HepG2 (cell line): ENCODE results near the gene POLQ. TPM values are rescaled to one million over a fixed set of nuclear protein-coding genes. Genes with fewer than 3 reads are reported as not detected.

Experiments
- HDAC1 ChIP-seq: sonication (generic); formaldehyde crosslinking; IDR thresholded peaks from 2 replicates; pipeline ENCODE4 v1.5.1; 2020; ENCODE audit warnings: mild to moderate bottlenecking, missing genetic modification reagents
- HOXA3 ChIP-seq: sonication (generic); formaldehyde crosslinking; IDR thresholded peaks from 2 replicates; pipeline ENCODE4 v1.5.0; 2020; ENCODE audit warnings: missing genetic modification reagents
- JUND ChIP-seq: sonication (generic); formaldehyde crosslinking; IDR thresholded peaks from 2 replicates; pipeline ENCODE4 v1.8.0; 2022; ENCODE audit warnings: mild to moderate bottlenecking, missing genetic modification reagents
- KMT2B ChIP-seq: IDR thresholded peaks from 2 replicates; pipeline ENCODE4 v1.6.1; 2016; ENCODE audit warnings: missing genetic modification reagents, missing compliant biosample characterization
- SP4 ChIP-seq: sonication (generic); formaldehyde crosslinking; IDR thresholded peaks from 2 replicates; pipeline ENCODE4 v1.8.1; 2023; ENCODE audit warnings: mild to moderate bottlenecking, missing genetic modification reagents
- ZNF263 ChIP-seq: sonication (generic); formaldehyde crosslinking; IDR thresholded peaks from 2 replicates; pipeline ENCODE4 v1.4.0; 2020; ENCODE audit warnings: missing genetic modification reagents
- ZNF749 ChIP-seq: sonication (generic); formaldehyde crosslinking; IDR thresholded peaks from 2 replicates; pipeline ENCODE4 v1.8.0; 2022; ENCODE audit warnings: mild to moderate bottlenecking, missing genetic modification reagents, moderate library complexity, borderline replicate concordance
- polyA plus RNA-seq, 8 experiments: library from polyadenylated mRNA; depleted of rRNA in 3 of 8; stranded (reverse) in 7 of 8; unstranded in 1 of 8; fragments of >200 nt; fragmentation: Illumina TruSeq in 4 of 8; extraction: Trizol in 4 of 8; gene quantifications; 2 replicates each; pipeline versions ENCODE4 v1.2.1 to v1.2.3, GENCODE V29; 2011 to 2016; ENCODE audit warnings: low read depth in 4 of 8, missing spikeins in 1 of 8, mixed read lengths in 1 of 8; ENCODE audit not compliant: insufficient read depth in 1 of 8
- total RNA-seq, 5 experiments: library from RNA; depleted of rRNA; stranded (reverse); fragments of >200 nt; fragmentation: Illumina TruSeq; extraction: Trizol; gene quantifications; 2 replicates each; pipeline ENCODE4 v1.2.3, GENCODE V29; 2016; ENCODE audit warnings: low read depth in 1 of 5
- TF ChIP-seq, protein P1 (sequence below): sonication (generic); formaldehyde crosslinking; IDR thresholded peaks from 2 replicates; pipeline ENCODE4 v1.4.0; 2020; ENCODE audit warnings: missing genetic modification reagents, borderline replicate concordance
- TF ChIP-seq, protein P2 (sequence below): sonication (generic); formaldehyde crosslinking; IDR thresholded peaks from 2 replicates; pipeline ENCODE4 v1.5.0; 2020; ENCODE audit warnings: mild to moderate bottlenecking, missing genetic modification reagents, borderline replicate concordance
- TF ChIP-seq, protein P3 (sequence below): sonication (generic); formaldehyde crosslinking; IDR thresholded peaks from 2 replicates; pipeline ENCODE4 v1.4.0; 2020; ENCODE audit warnings: mild to moderate bottlenecking, missing genetic modification reagents
- TF ChIP-seq, protein P4 (sequence below): sonication (generic); formaldehyde crosslinking; IDR thresholded peaks from 2 replicates; pipeline ENCODE4 v1.5.1; 2020; ENCODE audit warnings: mild to moderate bottlenecking, moderate library complexity, missing genetic modification reagents
- TF ChIP-seq, protein P5 (sequence below): sonication (generic); formaldehyde crosslinking; IDR thresholded peaks from 2 replicates; pipeline ENCODE4 v1.5.1; 2020; ENCODE audit warnings: missing genetic modification reagents, mild to moderate bottlenecking, borderline replicate concordance
- TF ChIP-seq, protein P6 (sequence below): sonication (generic); formaldehyde crosslinking; IDR thresholded peaks from 2 replicates; pipeline ENCODE4 v1.8.1; 2023; ENCODE audit warnings: missing genetic modification reagents, inconsistent platforms, borderline replicate concordance

The POLQ gene
- total and polyA plus RNA-seq, 2 of the 13 experiments (the other 11 are each of a cell fraction or from before 2014, with no cell fraction given) = 2.5 to 18.6 TPM

DNA sequence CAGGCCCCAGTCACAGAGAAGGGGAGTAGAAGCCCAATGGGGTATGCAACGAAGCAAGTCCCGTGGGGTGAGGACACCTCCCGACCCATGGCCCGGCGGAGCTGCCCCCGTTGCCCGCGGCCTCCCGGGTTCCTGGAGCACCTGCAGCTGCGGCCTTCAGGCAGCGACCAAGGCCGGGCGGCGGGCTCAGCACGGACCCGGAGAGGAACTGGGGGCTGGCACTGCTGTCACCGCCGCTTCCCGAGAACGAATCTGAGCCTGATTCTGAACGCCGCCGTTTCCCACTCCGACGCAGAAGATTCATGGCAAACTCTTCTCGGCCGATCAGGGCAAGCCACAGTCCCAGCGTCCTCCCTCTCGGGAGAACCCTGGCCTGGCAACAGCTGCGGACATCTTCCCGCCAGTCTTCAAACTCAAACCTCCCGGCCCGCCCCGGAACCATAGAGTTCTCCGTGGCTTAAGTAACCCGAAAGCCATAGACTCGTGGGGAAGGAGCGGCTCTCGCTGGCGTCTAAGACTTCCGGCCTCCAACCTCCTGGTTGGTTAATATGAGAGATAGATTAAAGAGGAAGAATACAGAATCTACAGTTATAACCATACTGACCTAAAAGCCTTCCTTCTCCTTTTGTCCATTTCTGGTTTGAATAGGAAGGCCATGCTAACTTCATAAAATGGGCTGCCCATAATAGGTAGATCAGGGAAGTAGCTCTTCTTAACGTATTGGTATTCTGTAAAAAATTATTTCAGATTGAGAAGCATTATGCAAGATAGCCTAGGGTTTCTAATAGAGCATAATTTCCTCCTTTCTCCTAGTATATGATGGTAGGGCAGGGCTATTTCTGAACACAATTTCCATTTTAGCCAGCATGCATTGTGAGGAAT is at the start of gene POLQ (continued):
- TF ChIP-seq, protein P1, sequence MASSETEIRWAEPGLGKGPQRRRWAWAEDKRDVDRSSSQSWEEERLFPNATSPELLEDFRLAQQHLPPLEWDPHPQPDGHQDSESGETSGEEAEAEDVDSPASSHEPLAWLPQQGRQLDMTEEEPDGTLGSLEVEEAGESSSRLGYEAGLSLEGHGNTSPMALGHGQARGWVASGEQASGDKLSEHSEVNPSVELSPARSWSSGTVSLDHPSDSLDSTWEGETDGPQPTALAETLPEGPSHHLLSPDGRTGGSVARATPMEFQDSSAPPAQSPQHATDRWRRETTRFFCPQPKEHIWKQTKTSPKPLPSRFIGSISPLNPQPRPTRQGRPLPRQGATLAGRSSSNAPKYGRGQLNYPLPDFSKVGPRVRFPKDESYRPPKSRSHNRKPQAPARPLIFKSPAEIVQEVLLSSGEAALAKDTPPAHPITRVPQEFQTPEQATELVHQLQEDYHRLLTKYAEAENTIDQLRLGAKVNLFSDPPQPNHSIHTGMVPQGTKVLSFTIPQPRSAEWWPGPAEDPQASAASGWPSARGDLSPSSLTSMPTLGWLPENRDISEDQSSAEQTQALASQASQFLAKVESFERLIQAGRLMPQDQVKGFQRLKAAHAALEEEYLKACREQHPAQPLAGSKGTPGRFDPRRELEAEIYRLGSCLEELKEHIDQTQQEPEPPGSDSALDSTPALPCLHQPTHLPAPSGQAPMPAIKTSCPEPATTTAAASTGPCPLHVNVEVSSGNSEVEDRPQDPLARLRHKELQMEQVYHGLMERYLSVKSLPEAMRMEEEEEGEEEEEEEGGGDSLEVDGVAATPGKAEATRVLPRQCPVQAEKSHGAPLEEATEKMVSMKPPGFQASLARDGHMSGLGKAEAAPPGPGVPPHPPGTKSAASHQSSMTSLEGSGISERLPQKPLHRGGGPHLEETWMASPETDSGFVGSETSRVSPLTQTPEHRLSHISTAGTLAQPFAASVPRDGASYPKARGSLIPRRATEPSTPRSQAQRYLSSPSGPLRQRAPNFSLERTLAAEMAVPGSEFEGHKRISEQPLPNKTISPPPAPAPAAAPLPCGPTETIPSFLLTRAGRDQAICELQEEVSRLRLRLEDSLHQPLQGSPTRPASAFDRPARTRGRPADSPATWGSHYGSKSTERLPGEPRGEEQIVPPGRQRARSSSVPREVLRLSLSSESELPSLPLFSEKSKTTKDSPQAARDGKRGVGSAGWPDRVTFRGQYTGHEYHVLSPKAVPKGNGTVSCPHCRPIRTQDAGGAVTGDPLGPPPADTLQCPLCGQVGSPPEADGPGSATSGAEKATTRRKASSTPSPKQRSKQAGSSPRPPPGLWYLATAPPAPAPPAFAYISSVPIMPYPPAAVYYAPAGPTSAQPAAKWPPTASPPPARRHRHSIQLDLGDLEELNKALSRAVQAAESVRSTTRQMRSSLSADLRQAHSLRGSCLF (CRISPR knock-in tag) = 0 out of 2 replicates have a peak, but pooled peaks have one; percentile 45
- TF ChIP-seq, protein P2, sequence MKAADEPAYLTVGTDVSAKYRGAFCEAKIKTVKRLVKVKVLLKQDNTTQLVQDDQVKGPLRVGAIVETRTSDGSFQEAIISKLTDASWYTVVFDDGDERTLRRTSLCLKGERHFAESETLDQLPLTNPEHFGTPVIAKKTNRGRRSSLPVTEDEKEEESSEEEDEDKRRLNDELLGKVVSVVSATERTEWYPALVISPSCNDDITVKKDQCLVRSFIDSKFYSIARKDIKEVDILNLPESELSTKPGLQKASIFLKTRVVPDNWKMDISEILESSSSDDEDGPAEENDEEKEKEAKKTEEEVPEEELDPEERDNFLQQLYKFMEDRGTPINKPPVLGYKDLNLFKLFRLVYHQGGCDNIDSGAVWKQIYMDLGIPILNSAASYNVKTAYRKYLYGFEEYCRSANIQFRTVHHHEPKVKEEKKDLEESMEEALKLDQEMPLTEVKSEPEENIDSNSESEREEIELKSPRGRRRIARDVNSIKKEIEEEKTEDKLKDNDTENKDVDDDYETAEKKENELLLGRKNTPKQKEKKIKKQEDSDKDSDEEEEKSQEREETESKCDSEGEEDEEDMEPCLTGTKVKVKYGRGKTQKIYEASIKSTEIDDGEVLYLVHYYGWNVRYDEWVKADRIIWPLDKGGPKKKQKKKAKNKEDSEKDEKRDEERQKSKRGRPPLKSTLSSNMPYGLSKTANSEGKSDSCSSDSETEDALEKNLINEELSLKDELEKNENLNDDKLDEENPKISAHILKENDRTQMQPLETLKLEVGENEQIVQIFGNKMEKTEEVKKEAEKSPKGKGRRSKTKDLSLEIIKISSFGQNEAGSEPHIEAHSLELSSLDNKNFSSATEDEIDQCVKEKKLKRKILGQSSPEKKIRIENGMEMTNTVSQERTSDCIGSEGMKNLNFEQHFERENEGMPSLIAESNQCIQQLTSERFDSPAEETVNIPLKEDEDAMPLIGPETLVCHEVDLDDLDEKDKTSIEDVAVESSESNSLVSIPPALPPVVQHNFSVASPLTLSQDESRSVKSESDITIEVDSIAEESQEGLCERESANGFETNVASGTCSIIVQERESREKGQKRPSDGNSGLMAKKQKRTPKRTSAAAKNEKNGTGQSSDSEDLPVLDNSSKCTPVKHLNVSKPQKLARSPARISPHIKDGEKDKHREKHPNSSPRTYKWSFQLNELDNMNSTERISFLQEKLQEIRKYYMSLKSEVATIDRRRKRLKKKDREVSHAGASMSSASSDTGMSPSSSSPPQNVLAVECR (CRISPR knock-in tag) = peak; percentile 100
- TF ChIP-seq, protein P3, sequence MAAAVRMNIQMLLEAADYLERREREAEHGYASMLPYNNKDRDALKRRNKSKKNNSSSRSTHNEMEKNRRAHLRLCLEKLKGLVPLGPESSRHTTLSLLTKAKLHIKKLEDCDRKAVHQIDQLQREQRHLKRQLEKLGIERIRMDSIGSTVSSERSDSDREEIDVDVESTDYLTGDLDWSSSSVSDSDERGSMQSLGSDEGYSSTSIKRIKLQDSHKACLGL (CRISPR knock-in tag) = no peak
- TF ChIP-seq HDAC1 (peak; percentile 98), ZNF749 (CRISPR knock-in tag) (no peak), JUND (CRISPR knock-in tag) (no peak), ZNF263 (peak; percentile 69; the same call in 1 of the 2 replicates), KMT2B (CRISPR knock-in tag) (peak; percentile 90), HOXA3 (CRISPR knock-in tag) (peak; percentile 59), SP4 (CRISPR knock-in tag) (peak; percentile 61; the same call in 1 of the 2 replicates)
- TF ChIP-seq, protein P4, sequence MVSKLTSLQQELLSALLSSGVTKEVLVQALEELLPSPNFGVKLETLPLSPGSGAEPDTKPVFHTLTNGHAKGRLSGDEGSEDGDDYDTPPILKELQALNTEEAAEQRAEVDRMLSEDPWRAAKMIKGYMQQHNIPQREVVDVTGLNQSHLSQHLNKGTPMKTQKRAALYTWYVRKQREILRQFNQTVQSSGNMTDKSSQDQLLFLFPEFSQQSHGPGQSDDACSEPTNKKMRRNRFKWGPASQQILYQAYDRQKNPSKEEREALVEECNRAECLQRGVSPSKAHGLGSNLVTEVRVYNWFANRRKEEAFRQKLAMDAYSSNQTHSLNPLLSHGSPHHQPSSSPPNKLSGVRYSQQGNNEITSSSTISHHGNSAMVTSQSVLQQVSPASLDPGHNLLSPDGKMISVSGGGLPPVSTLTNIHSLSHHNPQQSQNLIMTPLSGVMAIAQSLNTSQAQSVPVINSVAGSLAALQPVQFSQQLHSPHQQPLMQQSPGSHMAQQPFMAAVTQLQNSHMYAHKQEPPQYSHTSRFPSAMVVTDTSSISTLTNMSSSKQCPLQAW (CRISPR knock-in tag) = peak; percentile 72; the same call in 1 of the 2 replicates
- TF ChIP-seq, protein P5, sequence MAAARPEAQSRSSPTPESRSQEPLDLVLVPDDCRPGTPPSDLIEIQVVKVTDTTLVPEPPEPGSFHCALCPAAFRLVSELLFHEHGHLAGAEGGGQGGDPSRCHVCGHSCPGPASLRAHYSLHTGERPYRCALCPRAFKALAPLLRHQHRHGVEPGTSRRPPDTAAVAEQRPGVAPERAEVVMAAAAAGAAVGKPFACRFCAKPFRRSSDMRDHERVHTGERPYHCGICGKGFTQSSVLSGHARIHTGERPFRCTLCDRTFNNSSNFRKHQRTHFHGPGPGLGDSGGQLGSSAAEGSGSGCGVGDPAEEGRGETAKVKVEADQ (CRISPR knock-in tag) = peak; percentile 57; the same call in 1 of the 2 replicates
- TF ChIP-seq, protein P6, sequence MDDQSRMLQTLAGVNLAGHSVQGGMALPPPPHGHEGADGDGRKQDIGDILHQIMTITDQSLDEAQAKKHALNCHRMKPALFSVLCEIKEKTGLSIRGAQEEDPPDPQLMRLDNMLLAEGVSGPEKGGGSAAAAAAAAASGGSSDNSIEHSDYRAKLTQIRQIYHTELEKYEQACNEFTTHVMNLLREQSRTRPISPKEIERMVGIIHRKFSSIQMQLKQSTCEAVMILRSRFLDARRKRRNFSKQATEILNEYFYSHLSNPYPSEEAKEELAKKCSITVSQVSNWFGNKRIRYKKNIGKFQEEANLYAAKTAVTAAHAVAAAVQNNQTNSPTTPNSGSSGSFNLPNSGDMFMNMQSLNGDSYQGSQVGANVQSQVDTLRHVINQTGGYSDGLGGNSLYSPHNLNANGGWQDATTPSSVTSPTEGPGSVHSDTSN = no peak
